HUES6 (cell line): Measurements from ENCODE around the gene CEP162.
"Not testable (repeated sequence)": the region's sequence is repeated elsewhere in the genome, so short reads cannot be mapped to it uniquely, and the experiment has no call there.

Source experiments
- H3K27ac ChIP-seq: 2 replicates; pipeline ENCODE4 v1.7.0; 2013; ENCODE audit warnings: low read depth, mild to moderate bottlenecking, low read length, inconsistent platforms
- H3K27me3 ChIP-seq: 2 replicates; pipeline ENCODE4 v1.6.1; 2013; ENCODE audit warnings: low read length; ENCODE audit not compliant: control insufficient read depth, insufficient read depth
- H3K36me3 ChIP-seq: 2 replicates; pipeline ENCODE4 v1.6.1; 2013; ENCODE audit warnings: low read length; ENCODE audit not compliant: control insufficient read depth, insufficient read depth
- H3K4me1 ChIP-seq: 2 replicates; pipeline ENCODE4 v1.6.1; 2013; ENCODE audit warnings: low read length; ENCODE audit not compliant: control insufficient read depth, insufficient read depth
- H3K4me3 ChIP-seq: 2 replicates; pipeline ENCODE4 v1.5.1; 2013; ENCODE audit warnings: low read depth, low read length
- H3K9ac ChIP-seq: one replicate; pipeline ENCODE4 v1.6.1; 2013; ENCODE audit warnings: mild to moderate bottlenecking, low read length
- H3K9me3 ChIP-seq: 2 replicates; pipeline ENCODE4 v1.6.1; 2013; ENCODE audit warnings: low read depth, low read length; ENCODE audit not compliant: control insufficient read depth, insufficient read depth

The CEP162 gene

DNA sequence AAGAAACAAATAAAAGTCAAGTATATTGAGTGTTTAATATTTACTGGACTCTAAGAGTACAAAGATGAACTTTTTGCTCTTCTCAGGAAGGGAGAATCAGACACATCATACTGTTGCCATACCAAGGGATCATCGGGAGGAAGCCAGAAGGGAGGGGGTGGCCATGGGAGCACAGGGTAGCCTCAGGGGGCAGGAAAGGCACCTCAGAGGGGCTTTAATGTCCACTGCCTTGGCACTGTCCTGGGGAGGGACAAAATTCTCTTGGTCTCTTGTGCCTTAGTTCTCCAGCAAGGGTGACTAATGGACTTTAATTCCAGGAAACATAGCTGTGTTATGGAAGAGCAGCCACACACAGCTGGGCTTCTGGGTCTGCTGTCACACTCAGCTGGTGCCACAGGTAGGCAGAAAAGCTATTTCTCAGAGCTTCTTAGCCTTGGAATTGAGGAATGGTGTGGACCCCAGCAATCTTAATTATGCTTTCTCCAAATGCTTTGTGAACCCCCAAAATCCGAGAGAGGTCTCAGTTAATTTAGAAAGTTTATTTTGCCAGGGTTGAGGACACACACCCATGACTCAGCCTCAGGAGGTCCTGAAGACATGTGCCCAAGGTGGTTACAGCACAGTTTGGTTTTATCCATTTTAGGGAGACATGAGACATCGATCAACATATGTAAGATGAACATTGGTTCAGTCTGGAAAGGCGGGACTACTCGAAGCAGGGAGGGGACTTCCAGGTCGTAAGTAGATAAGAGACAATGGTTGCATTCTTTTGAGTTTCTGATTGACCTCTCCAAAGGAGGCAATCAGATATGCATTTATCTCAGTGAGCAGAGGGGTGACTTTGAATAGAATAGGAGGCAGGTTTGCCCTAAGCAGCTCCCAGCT lies 140.7 kb downstream of the CEP162 start:
- Histone ChIP-seq H3K4me1 (peaks cover 47% of the 10 kb centered on the region), H3K9ac (no peak overlapping the region), H3K36me3 (no peaks in the 10 kb centered on the region), H3K27ac (no peak overlapping the region), H3K9me3 (no peaks in the 10 kb centered on the region), H3K27me3 (no peaks in the 10 kb centered on the region), H3K4me3 (no peak overlapping the region)

DNA sequence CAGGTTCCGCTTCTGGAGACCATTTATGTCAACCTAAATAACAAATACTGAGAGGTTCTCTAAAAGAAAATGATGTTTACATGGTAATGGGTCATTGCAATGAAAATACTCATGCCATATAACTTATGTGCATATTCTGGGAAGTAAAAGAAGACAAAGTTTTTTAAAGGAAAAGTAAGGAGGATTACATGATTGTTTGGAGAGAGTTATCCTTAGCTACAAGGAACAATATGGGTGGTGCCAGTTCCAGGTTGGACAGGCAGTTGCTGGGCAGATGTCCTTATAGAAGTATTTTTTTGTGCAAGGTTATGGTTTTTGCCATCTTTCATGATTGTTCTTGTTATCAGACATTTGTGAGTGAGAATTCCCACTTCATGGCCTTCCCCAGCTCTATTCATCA lies 141.4 kb downstream of the CEP162 start:
- H3K9ac ChIP-seq = no peak overlapping the region
- H3K36me3 ChIP-seq = no peaks in the 10 kb centered on the region
- no peak overlapping the region for H3K27ac ChIP-seq
- no peaks in the 10 kb centered on the region for H3K27me3 ChIP-seq
- H3K4me1 ChIP-seq = peaks cover 47% of the 10 kb centered on the region
- no peak overlapping the region for H3K4me3 ChIP-seq
- H3K9me3 ChIP-seq = no peaks in the 10 kb centered on the region

DNA sequence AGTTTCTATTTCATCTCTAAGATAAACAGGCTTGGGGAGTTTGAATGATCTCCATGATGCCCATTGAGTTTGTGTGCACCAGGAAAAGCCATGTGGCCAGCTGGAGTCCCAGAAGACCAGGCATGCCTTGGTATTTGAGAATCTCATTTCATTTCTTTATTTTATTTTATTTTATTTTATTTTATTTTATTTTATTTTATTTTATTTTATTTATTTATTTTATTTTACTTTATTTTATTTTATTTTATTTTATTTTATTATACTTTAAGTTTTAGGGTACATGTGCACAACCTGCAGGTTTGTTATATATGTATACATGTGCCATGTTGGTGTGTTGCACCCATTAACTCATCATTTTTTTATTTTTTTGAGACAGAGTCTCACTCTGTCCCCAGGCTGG lies 142.7 kb downstream of the CEP162 start:
- Histone ChIP-seq H3K27ac (peak overlapping the region; percentile 78; the same call in 1 of the 2 replicates), H3K4me1 (peaks cover 47% of the 10 kb centered on the region)
- H3K4me3 ChIP-seq, H3K27me3 ChIP-seq, H3K36me3 ChIP-seq, H3K9me3 ChIP-seq, H3K9ac ChIP-seq: not testable (repeated sequence)

DNA sequence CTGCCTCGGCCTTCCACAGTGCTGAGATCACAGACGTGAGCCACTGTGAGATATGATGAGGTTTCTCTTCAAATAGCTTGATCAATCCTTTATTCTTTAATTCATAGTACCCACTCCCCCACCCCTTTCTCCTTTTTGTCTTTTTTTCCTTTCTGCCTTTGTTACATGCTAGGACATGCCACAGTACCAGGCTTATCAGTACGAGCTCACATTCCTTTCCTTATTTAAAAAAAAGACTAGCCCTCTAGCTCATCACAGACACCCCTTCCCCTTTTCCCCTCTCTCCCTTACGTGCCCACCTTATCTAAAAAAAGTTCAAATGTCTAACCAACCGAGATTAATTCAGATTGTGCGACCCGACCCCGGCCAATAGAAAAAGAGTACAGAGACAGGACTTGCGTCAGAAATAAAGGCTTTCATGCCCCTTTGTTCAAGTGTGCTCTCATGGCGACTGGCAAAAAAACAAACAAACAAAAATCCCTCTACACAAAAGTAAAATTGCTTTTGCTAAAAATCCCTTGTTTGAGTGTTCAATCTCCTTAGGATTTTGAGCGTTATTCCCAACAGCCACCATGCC lies 144.7 kb downstream of the CEP162 start:
- no peaks in the 10 kb centered on the region for H3K36me3 ChIP-seq
- H3K9me3 ChIP-seq = no peaks in the 10 kb centered on the region
- H3K27me3 ChIP-seq = no peaks in the 10 kb centered on the region
- no peak overlapping the region for H3K9ac ChIP-seq
- H3K27ac ChIP-seq = peak overlapping the region; percentile 85
- peaks cover 40% of the 10 kb centered on the region for H3K4me1 ChIP-seq
- no peak overlapping the region for H3K4me3 ChIP-seq

DNA sequence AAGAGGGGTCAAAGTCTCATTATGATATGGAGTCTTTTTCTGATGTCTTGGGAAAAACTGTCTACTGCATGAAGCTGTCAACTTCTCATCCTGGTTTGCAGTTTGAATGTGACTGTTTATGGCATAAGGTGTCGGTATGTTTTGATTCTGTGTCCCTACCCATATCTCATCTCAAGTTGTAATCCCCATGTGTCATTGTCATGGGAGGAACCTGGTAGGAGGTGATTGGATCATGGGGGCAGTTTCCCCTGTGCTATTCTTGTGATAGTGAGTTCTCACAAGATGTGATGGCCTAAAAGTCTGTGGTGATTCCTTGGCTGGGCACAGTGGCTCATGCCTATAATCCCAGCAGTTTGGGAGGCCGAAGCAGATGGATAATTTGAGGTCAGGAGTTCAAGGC lies 146.2 kb downstream of the CEP162 start:
- Histone ChIP-seq H3K27me3 (no peaks in the 10 kb centered on the region), H3K36me3 (no peaks in the 10 kb centered on the region), H3K4me1 (peaks cover 27% of the 10 kb centered on the region), H3K4me3 (no peak overlapping the region), H3K9me3 (no peaks in the 10 kb centered on the region), H3K27ac (no peak overlapping the region), H3K9ac (no peak overlapping the region)

DNA sequence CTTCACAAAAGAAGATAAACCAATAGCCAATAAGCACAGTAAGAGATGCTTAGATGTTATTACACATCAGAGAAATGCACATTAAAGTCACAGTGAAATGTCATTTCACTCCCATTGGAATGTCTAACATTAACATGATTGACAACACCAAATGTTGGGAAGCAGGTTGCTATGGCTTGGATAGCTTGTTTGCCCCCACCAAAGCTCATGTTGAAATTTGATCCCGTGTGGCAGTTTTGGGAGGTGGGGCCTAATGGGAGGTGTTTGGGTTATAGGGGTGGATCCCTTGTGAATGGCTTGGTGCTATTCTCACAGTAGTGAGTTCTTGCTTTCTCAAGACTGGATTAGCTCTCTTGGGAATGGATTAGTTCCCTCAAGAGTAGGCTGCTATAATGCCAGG lies 149.1 kb downstream of the CEP162 start:
- peaks cover 23% of the 10 kb centered on the region for H3K4me1 ChIP-seq
- no peaks in the 10 kb centered on the region for H3K27me3 ChIP-seq
- no peaks in the 10 kb centered on the region for H3K9me3 ChIP-seq
- H3K27ac ChIP-seq = no peak overlapping the region
- no peaks in the 10 kb centered on the region for H3K36me3 ChIP-seq
- no peak overlapping the region for H3K4me3 ChIP-seq
- H3K9ac ChIP-seq = no peak overlapping the region

DNA sequence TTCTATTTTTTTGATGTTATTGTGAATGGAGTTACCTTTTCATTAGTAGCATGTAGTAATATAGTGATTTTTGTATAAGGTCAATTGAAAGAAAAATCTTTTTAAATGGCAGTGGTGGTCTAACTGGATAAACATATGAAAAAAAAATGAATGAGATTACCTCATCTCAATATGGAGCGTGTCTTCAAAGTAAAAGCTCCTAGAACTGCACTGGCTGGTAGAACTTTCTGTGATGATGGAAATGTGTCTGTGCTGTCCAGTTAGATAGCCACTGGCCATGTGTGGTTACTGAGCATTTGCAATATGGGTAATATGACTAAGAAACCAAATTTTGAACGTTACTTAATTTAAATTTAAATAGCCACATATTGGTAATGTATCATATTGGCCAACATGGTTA lies 149.8 kb downstream of the CEP162 start:
- H3K4me3 ChIP-seq = no peak overlapping the region
- H3K27me3 ChIP-seq = no peaks in the 10 kb centered on the region
- H3K9me3 ChIP-seq = no peaks in the 10 kb centered on the region
- no peaks in the 10 kb centered on the region for H3K36me3 ChIP-seq
- H3K4me1 ChIP-seq = peaks cover 18% of the 10 kb centered on the region
- no peak overlapping the region for H3K9ac ChIP-seq
- no peak overlapping the region for H3K27ac ChIP-seq

DNA sequence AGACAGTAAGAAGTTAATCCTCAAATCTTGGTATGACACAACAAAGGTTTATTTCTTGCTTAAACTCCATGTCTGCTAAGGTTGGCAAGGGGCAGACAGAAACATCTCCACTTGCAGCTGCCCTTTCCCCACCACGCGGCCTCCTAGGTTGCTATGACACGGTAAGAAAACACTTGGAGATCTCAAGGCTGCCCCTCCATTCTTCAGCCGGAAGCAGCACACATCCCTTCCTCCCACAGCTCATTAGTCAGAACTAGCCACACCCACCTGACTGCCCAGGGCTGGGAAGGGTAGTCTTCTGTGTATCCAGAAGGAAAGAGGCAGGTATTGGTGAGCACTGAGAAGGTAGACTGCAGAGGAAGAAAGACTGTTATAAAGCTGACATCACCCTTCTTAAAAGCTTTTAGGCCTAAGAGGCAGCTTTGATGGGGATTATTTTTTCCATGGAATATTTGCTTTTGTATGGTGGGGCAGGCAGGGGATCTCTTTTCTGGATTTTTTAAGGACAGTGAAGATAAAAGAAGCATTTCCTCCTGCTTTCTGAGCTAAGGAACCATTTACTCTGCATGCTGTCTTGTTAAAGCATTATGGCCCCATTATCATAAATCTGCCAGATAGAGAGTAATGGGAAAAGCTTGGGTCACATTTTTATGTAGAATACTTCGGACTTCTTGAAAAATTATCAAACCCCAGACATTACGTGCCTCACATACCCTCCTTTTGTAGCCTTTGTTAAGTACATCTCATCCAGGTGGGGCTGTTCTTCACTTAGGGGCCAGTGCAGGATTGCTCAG lies 152.3 kb downstream of the CEP162 start:
- Histone ChIP-seq H3K27ac (no peak overlapping the region), H3K9me3 (no peaks in the 10 kb centered on the region), H3K27me3 (no peaks in the 10 kb centered on the region), H3K9ac (no peak overlapping the region), H3K4me3 (no peak overlapping the region), H3K4me1 (peaks cover 14% of the 10 kb centered on the region), H3K36me3 (no peaks in the 10 kb centered on the region)
